Measurements from ENCODE around the gene SMOC1.

DNA sequence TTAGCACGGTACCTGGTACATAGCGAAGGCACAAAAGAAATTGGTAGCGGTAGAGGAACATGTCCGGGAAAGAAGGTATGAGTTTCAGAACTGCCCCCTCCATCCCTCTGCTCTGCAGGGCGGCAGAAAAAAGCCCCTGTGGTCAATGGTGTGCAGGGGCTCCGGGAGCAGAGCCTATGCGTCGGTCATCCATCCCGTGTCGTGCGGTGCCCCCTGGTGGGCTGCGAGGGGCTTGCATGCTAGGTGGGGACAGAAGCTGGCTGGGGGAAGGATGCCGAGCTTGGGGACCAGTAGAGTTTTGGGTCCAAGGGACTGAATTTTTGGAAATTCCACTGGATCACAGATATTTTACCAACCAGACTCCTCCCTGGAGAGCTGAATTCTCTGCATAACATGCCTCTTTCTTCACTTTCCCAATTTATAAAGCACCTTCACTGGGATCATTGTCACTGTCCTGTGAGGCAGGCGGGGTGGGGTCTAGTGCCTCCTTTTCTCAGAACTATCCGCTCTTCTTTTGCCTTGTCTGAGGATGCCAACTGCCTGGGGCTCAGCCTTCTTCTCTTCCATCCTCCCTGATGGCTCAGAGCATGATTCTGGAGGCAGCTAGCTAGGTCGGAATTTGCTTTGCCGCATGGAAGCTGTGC, 148.7 kb downstream of the SMOC1 start:
- TF ChIP-seq POLR2A (IDR thresholded peaks at IDR 0.05) (no peak), CTCF (IDR thresholded peaks at IDR 0.05) (peak; percentile 60 to 79), POLR2AphosphoS5 (IDR thresholded peaks at IDR 0.05) (no peak), EP300 (IDR thresholded peaks at IDR 0.05) (no peak)

Data from suprapubic skin (tissue), 4 donors.